ENCODE data around the gene PRR16.
"Not testable (repeated sequence)": the region's sequence is repeated elsewhere in the genome, so short reads cannot be mapped to it uniquely, and the experiment has no call there.

The PRR16 gene

GRCh38 chr5:120463991-120464626 is at the start of gene PRR16:
TSS of gene PRR16 (plus strand) at chr5:120464300.
- DNase-seq (ENCODE audit: low read depth in 3 of 3) = no peak

- no peak for DNase-seq (ENCODE audit: low read depth in 3 of 3)
Measured at GRCh38 chr5:120415985-120416384, 48.1 kb upstream of the PRR16 start.

- DNase-seq (ENCODE audit: low read depth in 3 of 3) = no peak
Measured at GRCh38 chr5:120419127-120419526, 45.0 kb upstream of the PRR16 start.

- not testable (repeated sequence) for DNase-seq (ENCODE audit: low read depth in 3 of 3)
Measured at GRCh38 chr5:120426633-120427275, 37.3 kb upstream of the PRR16 start.

GRCh38 chr5:120430572-120430971 is 33.5 kb upstream of the PRR16 start:
- DNase-seq (ENCODE audit: low read depth in 3 of 3) = no peak

GRCh38 chr5:120432861-120433260 is 31.2 kb upstream of the PRR16 start:
- DNase-seq (ENCODE audit: low read depth in 3 of 3) = no peak

- DNase-seq (ENCODE audit: low read depth in 3 of 3) = no peak
Measured at GRCh38 chr5:120435129-120435528, 29.0 kb upstream of the PRR16 start.

GRCh38 chr5:120436996-120437395 is 27.1 kb upstream of the PRR16 start:
- no peak for DNase-seq (ENCODE audit: low read depth in 3 of 3)

GRCh38 chr5:120442694-120443093 is 21.4 kb upstream of the PRR16 start:
- no peak for DNase-seq (ENCODE audit: low read depth in 3 of 3)

GRCh38 chr5:120443607-120444006 is 20.5 kb upstream of the PRR16 start:
- no peak for DNase-seq (ENCODE audit: low read depth in 3 of 3)

GRCh38 chr5:120446068-120446492 is 18.0 kb upstream of the PRR16 start:
- no peak for DNase-seq (ENCODE audit: low read depth in 3 of 3)

- no peak for DNase-seq (ENCODE audit: low read depth in 3 of 3)
Measured at GRCh38 chr5:120446901-120447300, 17.2 kb upstream of the PRR16 start.

- DNase-seq (ENCODE audit: low read depth in 3 of 3) = no peak
Measured at GRCh38 chr5:120447706-120448239, 16.3 kb upstream of the PRR16 start.

GRCh38 chr5:120449501-120449900 is 14.6 kb upstream of the PRR16 start:
- DNase-seq (ENCODE audit: low read depth in 3 of 3) = no peak

- DNase-seq (ENCODE audit: low read depth in 3 of 3) = no peak
Measured at GRCh38 chr5:120450910-120451309, 13.2 kb upstream of the PRR16 start.

- no peak for DNase-seq (ENCODE audit: low read depth in 3 of 3)
Measured at GRCh38 chr5:120451445-120451844, 12.7 kb upstream of the PRR16 start.

GRCh38 chr5:120452471-120452870 is 11.6 kb upstream of the PRR16 start:
- DNase-seq (ENCODE audit: low read depth in 3 of 3) = no peak

- DNase-seq (ENCODE audit: low read depth in 3 of 3) = no peak
Measured at GRCh38 chr5:120454094-120454798, 9.9 kb upstream of the PRR16 start.

GRCh38 chr5:120456006-120456405 is 8.1 kb upstream of the PRR16 start:
- no peak for DNase-seq (ENCODE audit: low read depth in 3 of 3)

- peak in 1 of 3 experiments; percentile 26 for DNase-seq (ENCODE audit: low read depth in 3 of 3)
Measured at GRCh38 chr5:120457839-120458507, 6.1 kb upstream of the PRR16 start.

- DNase-seq (ENCODE audit: low read depth in 3 of 3) = not testable (repeated sequence)
Measured at GRCh38 chr5:120458508-120458847, 5.6 kb upstream of the PRR16 start.

- no peak for DNase-seq (ENCODE audit: low read depth in 3 of 3)
Measured at GRCh38 chr5:120461251-120461650, 2.8 kb upstream of the PRR16 start.
